HG03097 (cell line): ENCODE data around the gene SORCS3.

Experiments used
- ATAC-seq: cut with Tn5 transposase; IDR thresholded peaks from one replicate; pipeline ENCODE4 v1.9.1; 2021; ENCODE audit not compliant: unreplicated experiment, low FRiP score

The SORCS3 gene

GRCh38 chr10:104903433-104903832 lies 262.3 kb downstream of the SORCS3 start:
- no peak for ATAC-seq

GRCh38 chr10:104904753-104905323 lies 263.7 kb downstream of the SORCS3 start:
- no peak for ATAC-seq

DNA sequence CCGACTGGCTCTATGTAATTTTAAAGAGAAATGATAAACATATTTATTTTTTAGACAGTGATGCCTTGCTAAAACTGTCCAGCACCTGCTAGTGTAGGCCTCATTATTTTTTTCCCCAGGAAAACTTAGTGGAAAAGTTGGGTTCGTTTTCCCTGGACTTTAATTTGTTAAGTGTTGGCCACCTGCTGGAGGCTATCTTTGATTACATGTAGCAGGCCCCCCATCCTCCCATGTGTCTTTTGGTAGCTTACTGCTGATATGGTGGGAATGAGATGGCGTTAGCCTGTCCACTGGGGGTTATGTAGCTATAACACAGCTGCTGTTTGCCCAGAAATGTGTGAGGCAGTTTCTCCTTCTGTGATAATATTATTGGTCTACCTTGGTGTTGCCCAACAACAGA lies 265.0 kb downstream of the SORCS3 start:
- no peak for ATAC-seq

DNA sequence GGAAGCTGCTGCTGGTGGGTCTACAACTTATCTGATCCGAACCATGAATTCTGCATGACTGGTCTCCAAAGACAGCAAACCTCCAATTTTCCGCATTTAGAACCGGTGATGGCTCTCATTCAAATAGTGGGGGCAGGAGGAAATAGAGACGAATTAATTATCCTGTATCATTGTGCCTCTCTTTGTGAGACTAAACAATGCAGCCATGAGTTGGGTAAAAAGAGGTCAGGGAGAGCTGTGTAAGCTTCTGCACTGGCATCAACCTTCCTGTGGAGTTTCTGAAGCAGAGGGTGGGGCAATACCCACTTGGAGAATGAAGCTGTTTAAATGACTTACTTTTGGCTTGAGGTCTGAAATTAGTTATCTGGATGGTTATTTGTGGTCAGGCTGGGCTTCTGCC lies 266.4 kb downstream of the SORCS3 start:
- ATAC-seq: no peak

DNA sequence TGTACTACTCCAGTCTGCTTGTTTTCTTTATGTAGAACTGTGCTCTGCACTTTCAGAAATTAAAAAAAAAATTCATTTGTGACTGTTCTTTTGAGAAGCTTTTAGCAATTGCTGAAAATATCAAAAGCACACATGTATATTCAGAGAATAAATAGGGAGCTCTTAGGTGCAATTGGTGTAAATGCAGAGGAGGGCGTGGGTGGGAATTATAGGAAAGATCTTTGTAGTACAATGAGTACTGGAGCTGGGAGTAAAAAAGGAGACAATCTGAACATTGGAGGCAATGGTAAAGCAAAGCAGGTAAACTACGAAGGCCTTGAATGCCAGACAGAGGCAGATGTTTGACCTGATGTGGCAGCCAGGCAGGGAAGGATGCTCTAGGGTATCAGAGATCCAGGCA lies 267.5 kb downstream of the SORCS3 start:
- ATAC-seq: no peak

DNA sequence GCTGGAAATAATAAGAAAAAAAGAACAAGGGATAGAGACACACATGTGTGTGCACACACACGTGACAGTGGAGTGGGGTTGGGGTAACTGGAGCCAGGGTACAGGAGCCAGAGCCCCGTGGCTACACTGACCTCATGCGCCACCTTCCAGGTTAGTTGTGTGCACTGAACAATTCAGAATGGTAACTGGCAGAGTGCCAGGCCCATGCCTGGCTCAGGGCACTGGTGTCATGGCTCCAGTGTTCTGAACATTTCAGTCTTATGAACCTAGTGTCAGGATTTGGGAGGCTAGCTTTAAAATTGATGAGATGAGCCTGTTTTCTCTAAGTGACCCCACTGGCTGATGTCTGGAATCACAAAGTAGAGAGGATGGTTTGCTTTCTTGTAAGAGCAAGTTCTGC lies 269.6 kb downstream of the SORCS3 start:
- no peak for ATAC-seq

- ATAC-seq: no peak
Observed at GRCh38 chr10:104913390-104913789, 272.3 kb downstream of the SORCS3 start.

GRCh38 chr10:104920476-104920875 lies 279.4 kb downstream of the SORCS3 start:
- ATAC-seq: no peak

DNA sequence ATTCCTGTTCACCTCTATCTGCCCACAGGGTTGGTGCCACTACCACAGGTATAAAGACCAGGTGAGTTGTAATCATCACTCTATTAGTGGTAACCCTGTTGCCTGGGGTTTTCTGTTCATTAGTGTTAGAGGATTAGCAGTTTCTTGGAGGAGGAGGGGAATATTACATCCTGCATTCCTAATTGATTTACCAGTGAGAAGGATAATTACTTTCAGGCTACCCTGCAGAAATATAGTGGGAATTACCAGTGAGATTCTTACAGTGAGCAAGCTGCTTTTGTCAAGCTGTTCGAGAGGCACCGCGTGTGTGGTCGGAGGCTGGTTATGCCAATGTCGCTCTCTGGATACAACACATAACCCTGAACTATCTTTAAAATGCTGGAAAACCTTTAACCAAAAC lies 280.7 kb downstream of the SORCS3 start:
- no peak for ATAC-seq

DNA sequence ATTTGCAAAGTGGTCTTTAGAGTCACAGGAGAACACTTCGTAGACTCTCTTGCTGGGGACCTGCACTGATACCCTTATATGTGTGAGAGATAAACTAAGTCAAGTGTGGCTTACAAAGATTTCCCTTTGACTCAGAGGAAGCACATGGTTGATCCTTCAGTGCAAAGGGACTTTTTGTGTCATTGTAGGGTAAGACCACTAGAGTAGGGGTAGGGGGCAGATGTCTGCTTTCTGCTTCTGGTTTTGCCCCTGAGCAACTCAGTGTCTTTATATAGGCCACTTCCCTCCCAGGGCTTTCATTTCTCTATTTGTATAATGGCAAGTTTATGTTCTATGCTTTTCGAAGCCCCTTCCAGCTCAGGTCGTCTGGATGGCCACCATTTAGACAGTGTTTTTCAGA lies 281.7 kb downstream of the SORCS3 start:
- no peak for ATAC-seq

- no peak for ATAC-seq
Observed at GRCh38 chr10:104923501-104923900, 282.4 kb downstream of the SORCS3 start.

DNA sequence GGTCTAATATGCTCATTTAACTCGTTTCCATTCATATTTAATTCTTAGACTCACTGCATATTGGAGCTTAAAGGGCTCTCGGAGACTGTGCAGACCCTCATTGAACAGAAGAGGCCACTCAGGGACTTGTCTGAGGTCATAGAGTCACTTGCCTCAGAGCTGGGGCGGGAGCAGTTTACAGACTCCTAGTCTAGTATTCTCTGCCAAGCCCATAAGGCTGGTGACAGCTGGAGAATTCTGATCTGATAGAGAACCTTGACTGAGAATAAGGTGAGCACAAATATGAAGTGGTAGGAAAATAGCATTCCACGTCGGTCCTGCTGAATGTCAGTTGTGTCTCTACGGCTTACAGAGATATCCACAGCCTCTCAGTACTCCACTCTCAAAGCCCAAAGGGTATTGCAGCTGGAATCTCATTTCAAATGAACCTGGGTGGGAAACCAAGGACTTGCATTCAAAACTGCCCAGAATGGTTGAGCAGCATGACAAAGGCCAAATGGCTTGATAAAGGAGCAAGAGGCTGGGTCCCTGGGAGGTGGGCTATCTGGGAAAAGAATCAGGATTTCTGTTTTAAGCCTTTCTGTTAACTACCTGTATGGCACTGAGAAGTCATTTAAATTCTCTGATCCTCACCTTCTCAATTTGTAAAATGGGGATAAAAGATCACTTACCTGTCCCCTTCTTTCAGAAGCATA lies 283.2 kb downstream of the SORCS3 start:
- no peak for ATAC-seq

DNA sequence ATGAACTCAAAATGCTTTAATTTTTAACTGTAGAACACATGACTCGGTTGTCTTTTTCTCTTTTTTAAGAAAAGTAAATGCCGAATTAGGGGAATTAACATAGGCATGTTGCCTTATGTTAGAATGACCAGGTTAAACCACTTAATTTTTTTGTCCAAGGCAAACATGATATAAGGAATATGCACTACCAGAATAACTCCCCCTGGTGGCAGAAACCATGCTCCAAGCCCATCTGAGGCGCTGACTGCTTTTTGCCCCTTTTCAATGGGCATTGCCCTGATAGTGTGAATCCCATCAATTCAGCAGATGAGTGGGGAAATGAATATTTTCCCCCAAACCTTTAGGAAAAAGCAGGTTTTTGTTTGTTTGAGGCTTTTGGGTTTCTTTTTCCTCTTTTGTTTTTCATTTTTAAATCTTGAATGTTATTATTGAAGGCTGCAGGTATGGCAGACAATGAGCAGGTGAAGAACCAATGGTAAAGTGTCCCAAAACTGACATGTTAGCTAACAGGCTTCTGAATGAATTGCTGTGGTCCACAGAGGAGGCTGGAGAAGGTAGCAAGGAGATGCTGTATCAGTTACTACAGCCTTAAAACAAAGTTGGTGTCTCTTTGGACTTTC lies 284.3 kb downstream of the SORCS3 start:
- no peak for ATAC-seq

DNA sequence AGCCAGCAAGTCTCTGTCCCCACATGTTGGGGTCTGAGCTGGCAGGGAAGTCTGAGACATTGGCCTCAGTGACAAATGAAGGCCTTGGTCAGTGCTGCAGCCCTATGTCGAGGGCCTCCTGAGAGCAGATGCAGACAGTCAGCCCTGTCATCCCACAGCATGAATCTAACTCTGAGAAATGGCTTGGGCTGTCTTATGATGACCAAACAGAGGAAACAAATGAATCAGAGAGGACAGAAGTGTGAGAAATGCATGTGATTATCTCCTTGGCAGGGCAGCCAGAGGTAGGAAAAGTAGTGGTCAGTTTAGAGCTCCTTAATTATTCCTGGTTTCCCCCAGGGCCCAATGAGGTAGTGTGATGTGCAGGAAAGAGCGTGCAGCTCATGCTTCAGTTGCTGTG lies 287.6 kb downstream of the SORCS3 start:
- ATAC-seq: no peak

DNA sequence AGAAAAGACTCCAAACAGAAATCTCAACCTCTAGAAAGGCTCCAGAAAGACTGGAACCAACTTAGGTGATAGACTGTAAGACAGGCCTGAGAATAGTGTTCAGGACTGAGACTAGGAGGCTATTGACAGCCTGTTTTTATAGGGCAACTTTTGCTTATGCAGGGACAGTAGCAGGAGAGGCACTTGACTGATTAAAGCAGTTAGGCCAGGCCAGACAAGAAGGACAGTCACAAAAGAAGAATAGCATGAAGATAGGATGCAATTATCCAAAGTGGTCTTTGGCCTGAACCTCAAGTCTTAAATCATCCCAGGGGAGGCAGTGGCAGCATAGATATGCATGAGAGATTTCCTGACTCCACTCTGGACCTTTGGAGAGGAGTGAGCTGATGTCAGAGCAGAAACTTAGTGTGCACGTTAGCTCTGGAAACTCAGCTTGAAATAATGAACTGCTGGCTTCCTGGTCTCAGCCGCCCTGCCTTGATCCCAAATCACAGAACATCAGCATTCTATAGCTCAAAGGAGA lies 290.6 kb downstream of the SORCS3 start:
- ATAC-seq: no peak

GRCh38 chr10:104935656-104936055 lies 294.6 kb downstream of the SORCS3 start:
- no peak for ATAC-seq

- no peak for ATAC-seq
Observed at GRCh38 chr10:104937567-104937966, 296.5 kb downstream of the SORCS3 start.

GRCh38 chr10:104938031-104938430 lies 296.9 kb downstream of the SORCS3 start:
- no peak for ATAC-seq

GRCh38 chr10:104941662-104942061 lies 300.6 kb downstream of the SORCS3 start:
- ATAC-seq: no peak

DNA sequence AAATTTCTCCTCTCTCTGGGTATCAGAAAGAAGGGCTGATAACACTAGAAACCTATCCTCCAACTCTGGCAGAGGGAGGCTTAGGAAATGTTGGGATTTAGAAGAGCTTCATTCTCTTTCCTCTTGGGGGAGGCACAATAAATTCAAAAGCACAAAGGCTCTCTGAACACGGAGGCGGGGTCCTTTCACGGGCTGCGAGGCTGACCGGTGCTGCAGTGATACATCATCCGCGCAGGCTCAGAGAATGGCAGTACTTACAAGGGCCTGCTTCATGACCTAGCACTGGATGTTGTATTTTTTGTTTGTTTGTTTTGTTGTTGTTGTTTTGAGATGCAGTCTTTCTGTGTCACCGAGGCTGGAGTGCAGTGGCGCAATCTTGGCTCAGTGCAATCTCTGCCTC lies 306.2 kb downstream of the SORCS3 start:
- no peak for ATAC-seq

DNA sequence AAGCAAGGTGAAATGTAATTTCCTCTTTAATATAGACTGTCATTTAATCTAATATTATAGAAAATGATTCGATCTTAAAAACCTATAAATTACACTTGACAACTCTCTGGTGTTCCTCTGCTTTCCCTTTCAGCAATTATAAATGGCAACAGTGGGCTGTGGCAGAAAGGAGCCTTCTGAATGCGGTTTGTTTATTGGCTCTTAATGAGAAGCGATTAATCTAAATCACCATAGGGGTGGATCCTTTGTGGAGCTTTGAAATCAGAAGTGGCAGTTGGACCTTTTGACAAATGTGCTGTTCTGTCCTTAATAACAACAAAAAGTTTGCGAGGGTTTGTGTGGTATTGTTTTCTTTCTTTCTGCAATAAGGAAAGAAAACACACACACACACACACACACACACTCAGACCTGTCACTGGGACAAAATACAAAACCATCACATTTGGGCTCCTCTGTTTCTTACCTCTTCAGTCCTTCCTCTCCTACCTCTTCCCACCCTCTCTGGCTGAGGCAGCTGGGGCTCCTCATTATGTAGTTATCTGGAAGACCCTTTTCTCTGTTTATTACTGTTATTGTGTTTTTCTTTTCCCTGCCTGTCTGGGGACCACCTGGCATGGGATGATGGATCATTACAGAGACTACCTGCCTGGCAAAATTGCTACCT lies 316.2 kb downstream of the SORCS3 start:
- no peak for ATAC-seq
